AG04449 (cell line): ENCODE measurements around the gene DCAF5.
"Not testable (repeated sequence)": the region's sequence is repeated elsewhere in the genome, so short reads cannot be mapped to it uniquely, and the experiment has no call there.

ENCODE experiments used
- CTCF ChIA-PET: fragments of 350-600 bp; formaldehyde crosslinking; extraction: SDS; loops from one replicate; lab custom pipeline; 2021; ENCODE audit warnings: antibody characterized with exemption; lab: Yijun Ruan, JAX
- POLR2A ChIA-PET: fragments of 400-600, 350-600 bp; formaldehyde crosslinking; extraction: SDS; loops from one replicate; lab custom pipeline; 2020; ENCODE audit warnings: antibody characterized with exemption, inconsistent platforms; lab: Yijun Ruan, JAX
- DNase-seq: peaks from one replicate; pipeline ENCODE4 v3.0.0-alpha.2; 2010; ENCODE audit warnings: low read depth, low spot score
- H3K4me3 ChIP-seq: 2 replicates; pipeline ENCODE4 v1.5.1; 2011; ENCODE audit warnings: low read depth, mild to moderate bottlenecking, control low read depth, low read length
- CTCF ChIP-seq: IDR thresholded peaks from one replicate; pipeline ENCODE4 v1.5.1; 2011; ENCODE audit warnings: mild to moderate bottlenecking, moderate library complexity, low read length, control low read depth, inconsistent platforms; ENCODE audit not compliant: insufficient read depth; ENCODE audit errors: missing control alignments

Gene DCAF5

DNA sequence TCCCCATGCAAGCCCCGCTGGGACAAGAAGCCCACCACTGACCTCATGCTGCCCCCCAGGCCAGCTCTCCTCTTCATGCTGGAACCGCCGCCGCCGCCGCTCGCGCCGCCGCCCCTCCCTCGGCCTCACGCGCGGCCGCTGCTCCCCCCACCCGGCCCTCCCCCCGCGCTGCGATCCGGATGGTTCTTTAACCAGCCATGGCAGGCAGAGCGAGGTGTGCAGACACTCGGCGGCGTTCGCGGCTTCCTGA lies at the start of gene DCAF5:
DCAF5 (minus strand) TSS at position 218 of the 250 bp plus-strand sequence; CDS start at position 77, 141 bp downstream.
- CTCF ChIA-PET = interaction anchor here (1.6 to 4.2 kb wide), 5 partner anchors 9 to 209 kb away, joined by 4 to 34 read pairs (median 7); no protein-coding TSS in a partner anchor
- no peak for TF ChIP-seq CTCF
- POLR2A ChIA-PET = interaction anchor here (0.8 to 1.0 kb wide), 2 partner anchors 20 to 39 kb away, joined by 3 to 4 read pairs; no protein-coding TSS in a partner anchor
- DNase-seq = no peak
- H3K4me3 ChIP-seq = peak within 1 kb of the TSS; percentile 84

DNA sequence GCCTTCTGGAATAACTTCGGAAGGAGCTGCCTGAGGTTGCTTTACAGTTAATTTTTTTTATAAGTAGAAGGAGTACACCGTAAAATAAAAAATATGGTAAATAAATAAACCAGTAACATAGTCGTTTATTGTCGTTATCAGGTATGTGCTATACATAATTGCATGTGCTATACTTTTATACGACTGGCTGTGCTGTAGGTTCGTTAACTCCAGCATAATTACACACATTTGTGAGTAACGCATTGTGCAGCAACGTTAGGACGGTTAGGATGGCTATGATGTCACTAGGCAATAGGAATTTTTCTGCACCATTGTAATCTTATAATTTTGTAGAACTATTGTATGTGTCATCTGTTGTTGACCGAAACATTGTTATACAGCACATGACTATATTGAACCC lies 46.9 kb upstream of the DCAF5 start:
- ChIA-PET CTCF (interaction anchor here (0.9 kb wide), 1 partner anchor 11 kb away, joined by 3 read pairs; no protein-coding TSS in a partner anchor), POLR2A (no interaction called here)
- no peak overlapping the region for H3K4me3 ChIP-seq
- no peak for TF ChIP-seq CTCF
- DNase-seq = no peak

- no peak for DNase-seq
- H3K4me3 ChIP-seq = no peak overlapping the region
- POLR2A ChIA-PET = no interaction called here
- no peak for TF ChIP-seq CTCF
- CTCF ChIA-PET = no interaction called here
These were observed 40.8 kb upstream of the DCAF5 start for GRCh38 chr14:69193721-69194120.

DNA sequence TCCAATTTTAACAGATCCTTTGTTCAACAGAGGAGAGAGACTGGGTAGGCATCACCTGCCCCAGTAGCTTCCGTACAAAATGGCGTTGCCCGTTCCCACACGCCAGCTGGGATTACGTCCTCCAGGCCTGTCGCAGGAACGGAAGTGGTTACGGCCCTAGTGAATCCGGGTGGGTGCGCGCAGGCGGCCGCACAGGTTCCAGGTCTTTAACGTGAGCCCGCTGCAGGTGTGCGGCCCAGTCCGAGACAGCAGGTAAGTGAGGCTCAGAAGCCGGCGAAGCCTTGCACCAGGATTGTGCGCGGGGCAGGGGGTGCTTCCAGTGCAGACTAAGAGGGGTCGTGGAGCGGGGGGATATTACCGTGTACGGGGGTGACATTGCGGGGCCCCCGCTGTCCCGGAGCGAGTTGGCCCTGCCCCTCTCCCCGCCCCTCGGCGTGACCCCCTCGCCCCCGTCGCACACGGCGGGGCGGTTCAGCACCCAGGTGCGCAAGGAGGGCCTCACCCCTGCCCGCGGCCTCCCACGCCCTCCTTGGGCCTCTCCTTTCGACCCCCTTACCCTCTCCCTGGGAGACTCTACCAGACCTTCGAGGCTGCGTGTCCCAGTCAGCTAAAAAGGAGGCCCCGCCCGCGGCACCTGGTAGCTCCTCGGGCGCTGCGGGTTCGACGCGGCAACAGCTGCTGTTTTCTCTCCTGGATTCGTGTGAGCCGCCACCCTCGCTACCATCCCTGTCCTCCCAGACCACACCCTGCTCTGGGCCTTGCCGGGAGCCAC lies 38.6 kb upstream of the DCAF5 start, which contains the start of gene EXD2:
EXD2 (plus strand) TSS at position 159 of the 772 bp plus-strand sequence. CDS start 17,973 bp downstream, outside the sequence.
- ChIA-PET CTCF (interaction anchor here (0.7 to 1.0 kb wide), 2 partner anchors 62 to 155 kb away, joined by 3 to 5 read pairs; no protein-coding TSS in a partner anchor), POLR2A (interaction anchor here (0.6 to 0.8 kb wide), 2 partner anchors 39 to 612 kb away, joined by 3 to 4 read pairs; partner anchors contain the start of gene DCAF5)
- TF ChIP-seq CTCF = no peak
- peak within 1 kb of the TSS; percentile 92 for H3K4me3 ChIP-seq
- DNase-seq = peak; percentile 7

GRCh38 chr14:69190191-69190590 lies 37.3 kb upstream of the DCAF5 start:
- DNase-seq = no peak
- POLR2A ChIA-PET = no interaction called here
- CTCF ChIA-PET = interaction anchor here (0.7 to 1.0 kb wide), 2 partner anchors 48 to 60 kb away, joined by 3 read pairs; no protein-coding TSS in a partner anchor
- TF ChIP-seq CTCF = no peak
- no peak overlapping the region for H3K4me3 ChIP-seq

- POLR2A ChIA-PET = no interaction called here
These were observed 30.8 kb upstream of the DCAF5 start for GRCh38 chr14:69183735-69184134.

GRCh38 chr14:69182580-69182979 lies 29.7 kb upstream of the DCAF5 start:
- DNase-seq, CTCF ChIA-PET: not testable (repeated sequence)

More at GRCh38 chr14:69183735-69184134, 30.8 kb upstream of the DCAF5 start:
- CTCF ChIA-PET = interaction anchor here (1.0 kb wide), 1 partner anchor 33 kb away, joined by 3 read pairs; no protein-coding TSS in a partner anchor
- no peak for TF ChIP-seq CTCF
- no peak overlapping the region for H3K4me3 ChIP-seq
- no peak for DNase-seq

More at GRCh38 chr14:69182580-69182979, 29.7 kb upstream of the DCAF5 start:
- POLR2A ChIA-PET, H3K4me3 ChIP-seq: not testable (repeated sequence)
